Measurements from ENCODE around the gene ZNF570. TPM values are rescaled to one million over a fixed set of nuclear protein-coding genes. Genes with fewer than 3 reads are reported as not detected.

Gene ZNF570
- total and polyA plus RNA-seq, 2 of the 8 experiments (the other 6 are each of a cell fraction or from before 2014, with no cell fraction given) = 1.0 to 5.4 TPM

DNA sequence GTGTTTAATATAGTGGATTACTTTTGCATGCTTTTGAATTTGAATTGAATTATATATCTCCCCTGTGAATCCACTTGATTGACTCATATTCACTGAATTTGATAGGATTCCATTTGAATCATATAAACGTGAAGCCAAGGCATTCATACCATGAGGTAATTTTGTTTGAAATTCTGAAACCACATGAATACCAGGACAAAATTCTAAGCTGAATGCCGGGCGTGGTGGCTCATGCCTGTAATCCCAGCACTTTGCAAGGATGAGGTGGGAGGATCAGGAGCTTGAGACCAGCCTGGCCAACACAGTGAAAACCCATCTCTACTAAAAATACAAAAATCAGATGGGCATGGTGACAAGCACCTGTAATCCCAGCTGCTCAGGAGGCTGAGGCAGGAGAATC, 42.0 kb downstream of the ZNF570 start:
- H3K27me3 ChIP-seq (replicated peaks in 1 of 4; ENCODE audit: control insufficient read depth in 3 of 4, extremely low read depth in 1 of 4, insufficient read depth in 3 of 4, low read length in 3 of 4) = no peaks in the 10 kb centered on the region
- H2AK5ac ChIP-seq (ENCODE audit: low read depth, low read length) = no peak overlapping the region
- H4K91ac ChIP-seq (replicated peaks; ENCODE audit: insufficient read length, low read length) = no peak overlapping the region
- no peak overlapping the region for H3K4me2 ChIP-seq (ENCODE audit: insufficient read depth in 1 of 2, low read depth in 2 of 2, low read length in 2 of 2)
- no peak overlapping the region for H3K14ac ChIP-seq (ENCODE audit: insufficient read length)
- no peak overlapping the region for H3K56ac ChIP-seq (replicated peaks; ENCODE audit: insufficient read length, low read depth, low read length)
- H4K20me1 ChIP-seq (replicated peaks in 1 of 2; ENCODE audit: control insufficient read depth in 1 of 2, insufficient read depth in 2 of 2, low read length in 2 of 2) = no peaks in the 10 kb centered on the region
- H3K23ac ChIP-seq (ENCODE audit: insufficient read length) = no peak overlapping the region
- no peak overlapping the region for H2BK120ac ChIP-seq (replicated peaks; ENCODE audit: low read depth, low read length)
- peaks cover 0 to 3% of the 10 kb centered on the region in 2 experiments; a peak in 1 of 4 replicates for H3K9me3 ChIP-seq (ENCODE audit: insufficient read depth in 2 of 2, low read depth in 1 of 2, low read length in 1 of 2)
- POLR2A ChIA-PET (ENCODE audit: partially characterized antibody) = no interaction called here
- CTCF ChIA-PET (ENCODE audit: partially characterized antibody) = interaction anchor here (1.2 kb wide), 1 partner anchor 62 kb away, joined by 3 read pairs; no protein-coding TSS in a partner anchor
- no peak overlapping the region for H2BK20ac ChIP-seq (ENCODE audit: low read length)
- H2BK15ac ChIP-seq (ENCODE audit: low read length) = no peak overlapping the region
- no peak overlapping the region for H3K4me3 ChIP-seq (ENCODE audit: extremely low read depth in 1 of 4, insufficient read depth in 2 of 4, low read depth in 3 of 4, low read length in 4 of 4)
- H2BK12ac ChIP-seq (ENCODE audit: low read depth, low read length) = no peak overlapping the region
- no peak for DNase-seq (ENCODE audit: low read depth in 1 of 2, low spot score in 2 of 2)
- no peak for FAIRE-seq
- H4K8ac ChIP-seq (ENCODE audit: extremely low read depth, insufficient read depth, low read length) = no peak overlapping the region
- no peak overlapping the region for H2AFZ ChIP-seq (ENCODE audit: low read length)
- H3K9ac ChIP-seq (replicated peaks in 1 of 4; ENCODE audit: extremely low read depth in 1 of 4, low read depth in 3 of 4, low read length in 3 of 4) = no peak overlapping the region
- no peak overlapping the region for H3K4ac ChIP-seq (replicated peaks; ENCODE audit: insufficient read length, low read depth, low read length)
- H4K5ac ChIP-seq (ENCODE audit: insufficient read length, low read depth, low read length) = no peak overlapping the region
- WGBS, 2 experiments (ENCODE audit: extremely low coverage in 1 of 2, insufficient coverage in 1 of 2, insufficient read length in 1 of 2, insufficient replicate concordance in 2 of 2, low coverage in 1 of 2, low lambda C conversion rate in 2 of 2, missing lambda C conversion rate in 1 of 2) = 93% methylated on average over 3 of the region's 3 CpGs; no CpG with 5 or more reads in 1 of the 2 experiments
- peaks cover 12% of the 10 kb centered on the region for H3K23me2 ChIP-seq (ENCODE audit: low read depth, low read length)
- peaks cover 0 to 8% of the 10 kb centered on the region in 2 experiments; a peak in 1 of 4 replicates for H3K79me2 ChIP-seq (ENCODE audit: control insufficient read depth in 1 of 2, insufficient read depth in 2 of 2, low read length in 2 of 2)
- peaks cover 0 to 6% (median 4%) of the 10 kb centered on the region in 4 experiments; a peak in 4 of 7 replicates for H3K4me1 ChIP-seq (replicated peaks in 1 of 4; ENCODE audit: control insufficient read depth in 3 of 4, insufficient read depth in 4 of 4, low read length in 3 of 4)
- peaks cover 4% of the 10 kb centered on the region; the same call in 1 of the 2 replicates for H3K79me1 ChIP-seq (ENCODE audit: low read depth, low read length)
- no peak overlapping the region for H3K18ac ChIP-seq (ENCODE audit: extremely low read depth, low read length)
- no peak overlapping the region for H2BK5ac ChIP-seq (ENCODE audit: low read depth, low read length)
- H3K36me3 ChIP-seq (ENCODE audit: control insufficient read depth in 2 of 4, insufficient read depth in 4 of 4, low read length in 3 of 4) = peaks cover 0 to 29% (median 4%) of the 10 kb centered on the region in 4 experiments; a peak in 5 of 8 replicates
- no peak overlapping the region for H3K27ac ChIP-seq (ENCODE audit: low read depth, low read length)
- no peak for TF ChIP-seq SIN3A (conservative IDR thresholded peaks at IDR 0.05 in 1 of 2, IDR thresholded peaks at IDR 0.05 in 1 of 2; ENCODE audit: low read depth in 1 of 2, low read length in 2 of 2)
- TF ChIP-seq TBP (IDR thresholded peaks at IDR 0.05; ENCODE audit: low read depth, low read length) = no peak
- TF ChIP-seq BCL11A (IDR thresholded peaks at IDR 0.05; ENCODE audit: low read depth in 2 of 2, low read length in 2 of 2) = no peak
- TF ChIP-seq KDM1A (IDR thresholded peaks at IDR 0.05; ENCODE audit: borderline replicate concordance, low read length) = no peak
- TF ChIP-seq TCF12 (IDR thresholded peaks at IDR 0.05; ENCODE audit: low read depth, low read length) = no peak
- no peak for TF ChIP-seq JUND (IDR thresholded peaks at IDR 0.05; ENCODE audit: low read length)
- TF ChIP-seq EZH2 (IDR thresholded peaks at IDR 0.05; ENCODE audit: low read depth, low read length, severe bottlenecking) = no peak
- no peak for TF ChIP-seq KDM5A (IDR thresholded peaks at IDR 0.05; ENCODE audit: low read length)
- no peak for TF ChIP-seq KDM4A (IDR thresholded peaks at IDR 0.05; ENCODE audit: low read depth, low read length, severe bottlenecking)

Measured in H1 (cell line).